ENCODE measurements around the gene MBNL2.

- no peak for TF ChIP-seq CTCF (IDR thresholded peaks at IDR 0.05; ENCODE audit: low read depth, low read length, poor library complexity, severe bottlenecking)
- TF ChIP-seq EZH2phosphoT487 (IDR thresholded peaks at IDR 0.05; ENCODE audit: borderline replicate concordance, low read length), result no peak
Observed at GRCh38 chr13:97211300-97211699, 10.8 kb upstream of the MBNL2 start.

Measured in DOHH2 (cell line).